Left forelimb (tissue), 1 donor: Measurements from ENCODE around the gene USP36.
"Not testable (repeated sequence)": the region's sequence is repeated elsewhere in the genome, so short reads cannot be mapped to it uniquely, and the experiment has no call there.

Experiments
- DNase-seq: peaks from one replicate; pipeline ENCODE4 v3.0.0-alpha.2; 2018; ENCODE audit warnings: low spot score

The USP36 gene

GRCh38 chr17:78766225-78766624, 74.4 kb downstream of the USP36 start:
- no peak for DNase-seq

DNA sequence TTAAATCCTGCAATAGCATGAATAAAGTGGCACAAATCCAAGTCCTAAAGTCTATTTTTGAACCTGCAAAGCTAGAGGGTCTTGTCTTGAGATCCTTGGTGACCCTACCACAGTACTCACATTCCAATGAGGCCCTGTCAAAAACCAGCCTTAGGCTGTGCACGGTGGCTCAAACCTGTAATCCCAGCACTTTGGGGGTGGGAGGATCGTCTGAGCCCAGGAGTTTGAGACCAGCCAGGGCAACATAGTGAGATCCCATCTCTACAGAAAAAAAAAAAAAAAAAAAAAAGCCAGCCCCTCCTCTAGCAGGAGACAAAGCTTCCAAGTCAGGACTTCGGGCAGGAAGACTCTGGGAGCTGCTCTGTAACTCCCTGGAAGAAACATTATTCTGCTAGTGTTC, 74.8 kb downstream of the USP36 start:
- DNase-seq: no peak

GRCh38 chr17:78764871-78765270, 75.7 kb downstream of the USP36 start:
- no peak for DNase-seq

GRCh38 chr17:78763561-78763960, 77.1 kb downstream of the USP36 start:
- no peak for DNase-seq

- no peak for DNase-seq
Observed at GRCh38 chr17:78761789-78762406, 78.7 kb downstream of the USP36 start.

DNA sequence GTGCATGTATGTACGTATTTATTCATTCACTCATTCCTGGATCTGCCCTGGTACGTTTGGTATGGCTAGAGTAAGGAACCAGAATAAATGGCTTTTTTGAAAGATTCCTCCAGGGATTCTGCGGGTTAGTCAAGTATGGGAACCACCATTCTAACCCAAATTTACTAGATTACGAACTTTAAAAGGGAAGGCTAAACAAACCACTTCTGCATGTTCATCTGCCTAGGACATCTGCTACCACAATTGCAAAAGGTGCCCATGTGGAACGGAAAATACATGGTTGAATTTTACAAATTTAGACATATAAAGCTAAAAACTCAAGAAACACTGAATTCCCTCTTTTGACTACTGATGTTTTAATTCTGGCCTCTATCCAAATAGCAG, 80.7 kb downstream of the USP36 start:
- no peak for DNase-seq

DNA sequence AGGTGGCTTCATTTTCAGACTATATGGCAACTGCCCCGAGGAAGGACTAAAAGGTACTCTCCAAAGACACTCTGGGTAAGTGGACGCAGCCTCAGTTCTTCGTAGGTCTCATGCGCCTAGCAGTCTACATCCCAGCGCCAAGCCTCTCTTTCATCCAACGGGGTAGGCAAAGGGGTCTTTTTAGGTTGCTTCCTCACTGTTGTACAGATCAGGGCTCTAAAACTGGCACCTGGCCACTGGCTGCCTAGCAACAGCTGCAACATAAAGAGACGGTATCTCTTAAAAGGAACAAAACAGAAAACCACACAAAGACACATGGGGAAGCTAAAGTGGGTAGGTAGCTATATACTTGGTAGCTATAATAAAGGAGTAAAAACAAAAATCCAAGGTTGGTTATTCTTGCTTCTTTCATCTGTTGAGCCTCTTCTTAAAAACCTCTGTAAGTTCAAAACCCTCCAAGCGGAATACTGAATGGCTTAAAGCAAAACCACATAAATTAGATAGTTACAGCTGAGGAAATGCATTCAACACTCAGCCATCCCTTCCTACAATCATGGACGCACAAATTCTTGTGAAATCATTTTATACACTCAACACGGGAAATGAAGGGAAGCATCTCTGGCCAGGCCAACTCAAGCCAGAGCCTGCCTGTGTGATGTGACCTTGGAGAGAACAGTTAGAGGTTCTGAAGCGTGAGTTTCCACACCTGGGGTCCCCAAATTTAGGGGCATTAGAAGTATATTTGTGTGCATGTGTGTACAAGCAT, 81.2 kb downstream of the USP36 start:
- DNase-seq: no peak

GRCh38 chr17:78753316-78754250, 87.0 kb downstream of the USP36 start:
- no peak for DNase-seq

- DNase-seq: no peak
Observed at GRCh38 chr17:78751447-78752161, 89.0 kb downstream of the USP36 start.

DNA sequence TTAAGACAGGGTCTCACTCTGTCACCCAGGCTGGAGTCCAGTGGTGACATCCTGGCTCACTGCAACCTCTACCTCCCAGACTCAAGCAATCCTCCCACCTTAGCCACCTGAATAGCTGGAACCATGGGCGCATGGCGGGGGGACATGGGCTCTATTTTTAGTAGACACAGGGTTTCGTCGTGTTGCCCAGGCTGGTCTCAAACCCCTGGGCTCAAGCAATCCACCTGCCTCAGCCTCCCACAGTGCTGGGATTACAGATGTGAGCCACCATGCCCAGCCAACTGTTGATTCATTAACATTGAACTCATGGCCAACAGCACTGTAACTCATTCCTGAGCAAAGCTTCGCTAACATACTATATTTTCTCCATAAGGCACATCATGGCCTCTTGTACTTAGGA, 89.6 kb downstream of the USP36 start:
- DNase-seq: not testable (repeated sequence)

GRCh38 chr17:78748730-78749317, 91.8 kb downstream of the USP36 start:
- no peak for DNase-seq

DNA sequence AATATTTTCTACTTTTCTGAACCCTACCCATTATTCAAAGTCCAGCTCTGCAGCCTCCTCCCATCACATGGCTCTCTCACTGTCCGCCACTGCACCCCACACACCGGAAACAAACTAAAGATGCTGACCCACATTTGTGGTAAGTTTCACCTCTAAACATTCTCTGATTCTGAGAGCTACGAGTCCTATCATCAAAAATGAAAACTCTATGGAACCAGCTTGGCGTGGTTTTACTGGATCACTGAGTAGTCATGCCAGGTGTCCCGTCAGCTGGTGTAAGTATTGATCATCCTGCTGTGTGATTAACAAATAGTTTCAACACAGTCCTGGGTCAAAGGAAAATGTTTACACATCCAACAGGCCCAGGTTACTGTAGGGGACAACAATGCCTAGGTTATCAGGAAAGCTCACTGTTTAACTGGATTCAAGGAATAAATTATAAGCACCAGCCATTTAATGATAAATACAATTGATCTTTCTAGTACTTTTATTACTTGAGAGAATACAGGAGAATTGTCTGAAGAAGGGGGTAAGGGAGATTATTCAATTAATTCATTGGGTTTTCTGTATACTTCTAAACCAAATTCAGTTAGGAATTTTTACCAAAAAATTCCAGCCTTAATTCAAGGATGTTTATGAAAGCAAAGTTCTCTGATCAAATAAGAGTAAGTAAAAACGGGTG, 92.4 kb downstream of the USP36 start:
- no peak for DNase-seq

DNA sequence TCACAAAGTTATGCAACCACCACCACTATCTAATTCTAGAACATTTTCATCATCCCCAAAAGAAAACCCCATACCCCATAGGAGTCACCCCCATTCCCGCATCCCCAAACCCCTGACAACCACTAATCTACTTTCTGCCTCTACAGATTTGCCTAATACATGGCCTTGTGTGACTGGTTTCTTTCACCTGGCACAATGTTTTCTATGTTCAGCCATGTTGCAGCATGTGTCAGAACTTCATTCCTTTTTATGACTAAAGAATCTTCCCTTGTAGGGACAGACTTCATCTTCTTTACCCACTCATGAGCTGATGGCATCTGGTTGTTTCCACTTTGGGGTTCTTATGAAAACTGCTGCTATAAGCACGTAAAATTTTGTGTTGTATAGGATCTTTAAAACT, 93.1 kb downstream of the USP36 start:
- no peak for DNase-seq

DNA sequence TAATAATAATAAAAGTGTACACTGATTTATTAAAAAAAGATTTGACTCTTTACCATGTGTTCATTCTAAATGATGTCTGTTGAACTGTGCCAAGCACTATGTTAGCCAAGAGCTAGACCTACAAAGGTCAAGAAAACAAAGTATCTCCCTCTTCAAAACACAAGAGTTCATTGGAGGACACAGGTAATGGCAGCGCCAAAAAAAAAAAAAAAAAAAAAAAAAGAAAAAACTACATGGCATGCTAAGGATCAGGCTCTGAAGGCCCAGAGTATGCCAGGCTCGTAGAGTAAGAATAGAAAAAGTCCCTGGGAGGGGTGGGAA, 93.7 kb downstream of the USP36 start:
- DNase-seq: no peak

DNA sequence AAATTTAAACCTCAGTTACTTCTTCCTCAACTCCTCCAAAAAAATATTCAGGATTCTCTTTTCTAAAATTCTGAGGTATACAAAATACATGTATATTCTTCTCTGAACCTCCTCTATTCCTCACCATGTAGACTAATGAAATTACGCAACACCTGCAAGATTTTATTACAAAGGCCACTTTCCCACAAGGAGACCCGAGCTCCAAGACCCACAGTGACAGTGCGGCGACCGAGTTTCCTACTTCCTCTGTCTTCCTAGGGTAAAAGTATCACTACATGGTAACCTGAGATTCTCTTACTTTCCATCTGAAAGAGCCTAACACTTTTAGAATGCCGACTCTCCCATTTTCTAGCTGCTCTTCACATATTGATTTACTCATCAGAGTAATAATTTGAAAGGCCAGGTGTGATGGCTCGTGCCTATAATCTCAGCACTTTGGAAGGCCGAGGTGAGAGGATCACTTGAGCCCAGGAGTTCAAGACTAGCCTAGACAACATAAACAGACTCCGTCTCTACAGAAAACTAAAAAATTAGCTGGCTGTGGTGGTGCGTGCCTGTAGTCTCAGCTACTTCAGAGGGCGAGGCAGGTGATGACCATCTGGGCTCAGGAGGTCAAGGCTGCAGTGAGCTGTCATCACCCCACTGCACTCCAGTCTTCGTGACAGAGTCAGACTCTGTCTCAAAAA, 94.2 kb downstream of the USP36 start:
- DNase-seq: no peak
